ENCODE results near the gene RASGRF1. TPM values are rescaled to one million over a fixed set of nuclear protein-coding genes. Genes with fewer than 3 reads are reported as not detected.

Gene RASGRF1
- total and polyA plus RNA-seq, 2 experiments from 2014 or later, result 0.05 to 0.24 TPM

- TF ChIP-seq NANOG (IDR thresholded peaks at IDR 0.05; ENCODE audit: borderline replicate concordance) (no peak), ETS1 (IDR thresholded peaks at IDR 0.05) (no peak), ZNF331 (CRISPR knock-in tag; IDR thresholded peaks at IDR 0.05; ENCODE audit: low read depth) (no peak), POLR2AphosphoS5 (IDR thresholded peaks at IDR 0.05; ENCODE audit: low read depth) (no peak), ZNF462 (CRISPR knock-in tag; IDR thresholded peaks at IDR 0.05) (no peak), EZH2phosphoT487 (IDR thresholded peaks at IDR 0.05; ENCODE audit: unreplicated experiment) (no peak), CREB1 (CRISPR knock-in tag; IDR thresholded peaks at IDR 0.05; ENCODE audit: low read depth) (no peak), CTCF (conservative IDR thresholded peaks at IDR 0.05; ENCODE audit: low read depth in 2 of 2) (no peak), ZNF114 (CRISPR knock-in tag; IDR thresholded peaks at IDR 0.05) (no peak), EZH2 (IDR thresholded peaks at IDR 0.05; ENCODE audit: low read depth, unreplicated experiment) (no peak), JUNB (IDR thresholded peaks at IDR 0.05; ENCODE audit: unreplicated experiment) (no peak), STAT1 (IDR thresholded peaks at IDR 0.05; ENCODE audit: unreplicated experiment) (no peak), REST (IDR thresholded peaks at IDR 0.05; ENCODE audit: unreplicated experiment) (no peak)
- H3F3A ChIP-seq (replicated peaks; ENCODE audit: low read depth), result no peaks in the 10 kb centered on the region
- Mint-ChIP-seq H3K4me1 (no peaks in the 10 kb centered on the region; the same call in 2 of the 3 replicates), H3K27ac (no peak overlapping the region), H3K9me3 (no peaks in the 10 kb centered on the region; the same call in 2 of the 3 replicates), H3K36me3 (ENCODE audit: low read depth) (no peaks in the 10 kb centered on the region), H3K27me3 (ENCODE audit: insufficient read depth, low read depth, poor library complexity) (peaks cover 5% of the 10 kb centered on the region), H3K4me3 (no peak overlapping the region)
- no peak overlapping the region for H2AFZ ChIP-seq
- H3K27me3 ChIP-seq (ENCODE audit: insufficient read depth), result no peaks in the 10 kb centered on the region
- H3K79me2 ChIP-seq (replicated peaks; ENCODE audit: insufficient read depth), result no peaks in the 10 kb centered on the region
- no peak for ATAC-seq
- no peak overlapping the region for H3K27ac ChIP-seq (ENCODE audit: low read depth)
- H3K9me2 ChIP-seq (ENCODE audit: insufficient read depth), result no peaks in the 10 kb centered on the region
- no peak overlapping the region for H3K4me3 ChIP-seq
- DNase-seq (ENCODE audit: low spot score), result no peak
- no peak overlapping the region for H3K4me2 ChIP-seq
- H4K20me1 ChIP-seq (replicated peaks; ENCODE audit: insufficient read depth), result no peaks in the 10 kb centered on the region
- no peaks in the 10 kb centered on the region for H3K4me1 ChIP-seq (ENCODE audit: insufficient read depth)
- no peaks in the 10 kb centered on the region for H3K36me3 ChIP-seq (ENCODE audit: insufficient read depth)
These were observed 40.2 kb downstream of the RASGRF1 start for GRCh38 chr15:79050341-79050740.

All from GM23338 (cell line).